Kidney (tissue), 14 donors: ENCODE measurements around the gene NRSN2. TPM values are rescaled to one million over a fixed set of nuclear protein-coding genes. Genes with fewer than 3 reads are reported as not detected.
A peak's percentile ranks its signal among the peaks of the same experiment; 100 is the strongest.

ENCODE experiments used
- DNase-seq, 5 donors: peaks; one replicate each; pipeline ENCODE4 v3.0.0-alpha.2; 2013 to 2020
- FAIRE-seq: peaks from 2 replicates; lab custom pipeline; 2012; peaks lifted over from hg19 to GRCh38; lab: Jason Lieb, UNC
- H3K27ac ChIP-seq, 2 donors: one replicate each; pipeline ENCODE4 v1.7.0; 2013; ENCODE audit warnings: low read depth in 2 of 2, low read length in 2 of 2, inconsistent platforms in 1 of 2
- H3K27me3 ChIP-seq: one replicate; pipeline ENCODE4 v1.7.1; 2013; ENCODE audit warnings: low read length, inconsistent platforms; ENCODE audit not compliant: control insufficient read depth, insufficient read depth
- H3K36me3 ChIP-seq, 3 donors: one replicate each; pipeline versions ENCODE4 v1.7.0 to v1.7.1; 2013; ENCODE audit warnings: low read length in 3 of 3, control low read depth in 1 of 3, inconsistent platforms in 1 of 3; ENCODE audit not compliant: insufficient read depth in 3 of 3, control insufficient read depth in 2 of 3
- H3K4me1 ChIP-seq, 3 donors: one replicate each; pipeline versions ENCODE4 v1.7.0 to v1.7.1; 2013; ENCODE audit warnings: low read length in 3 of 3, inconsistent platforms in 1 of 3, low read depth in 1 of 3; ENCODE audit not compliant: control insufficient read depth in 2 of 3, insufficient read depth in 2 of 3
- H3K4me3 ChIP-seq, 3 donors: one replicate each; pipeline versions ENCODE4 v1.7.0 to v1.8.1; 2013; ENCODE audit warnings: low read length in 3 of 3, control low read depth in 1 of 3, inconsistent platforms in 1 of 3
- H3K9ac ChIP-seq, 3 donors: one replicate each; pipeline versions ENCODE4 v1.7.0 to v1.7.1; 2013; ENCODE audit warnings: low read length in 3 of 3, control low read depth in 1 of 3, inconsistent platforms in 1 of 3
- H3K9me3 ChIP-seq, 3 donors: one replicate each; pipeline versions ENCODE4 v1.7.0 to v1.7.1; 2013; ENCODE audit warnings: low read length in 3 of 3, control low read depth in 1 of 3, inconsistent platforms in 1 of 3; ENCODE audit not compliant: control insufficient read depth in 2 of 3, insufficient read depth in 1 of 3
- intact Hi-C: fragments of 100-400 bp; cut with DNase I; formaldehyde crosslinking; loops from one replicate; pipeline ENCODE4 v1.11.1; 2022
- polyA plus RNA-seq: library from polyadenylated mRNA; stranded (reverse); fragments of 350-450 nt; fragmentation: Illumina TruSeq; extraction: RNeasy Lipid Tissue Mini Kit (QIAGEN cat#74804); gene quantifications from one replicate; pipeline ENCODE4 v1.2.3, GENCODE V29; 2014; ENCODE audit warnings: low read depth, low replicate concordance; ENCODE audit not compliant: insufficient read depth
- total RNA-seq: library from RNA; stranded (reverse); fragmentation: NEBNext Ultra II Directional; extraction: Animal tissue kit (Norgen Biotek cat#: 25700); gene quantifications from one replicate; pipeline ENCODE4 v1.2.1, GENCODE V29; 2021
- TF ChIP-seq, protein P1 (sequence below): IDR thresholded peaks from 3 replicates; pipeline ENCODE4 v1.5.1; 2012; ENCODE audit warnings: mild to moderate bottlenecking, moderate library complexity, borderline replicate concordance; ENCODE audit not compliant: insufficient read depth; ENCODE audit errors: extremely low read depth
- donor health status: control.
- donor health status: control.
- donor health status: control.
- donor health status: control.
- donor health status: control.
- donor health status: DM: yes; HTN: yes; CAD: no.
- donor health status: Normal renal cell carcinoma (clear cell type).

Gene NRSN2
- total and polyA plus RNA-seq, 2 donors from 2014 or later: 48.1 to 50.0 TPM

DNA sequence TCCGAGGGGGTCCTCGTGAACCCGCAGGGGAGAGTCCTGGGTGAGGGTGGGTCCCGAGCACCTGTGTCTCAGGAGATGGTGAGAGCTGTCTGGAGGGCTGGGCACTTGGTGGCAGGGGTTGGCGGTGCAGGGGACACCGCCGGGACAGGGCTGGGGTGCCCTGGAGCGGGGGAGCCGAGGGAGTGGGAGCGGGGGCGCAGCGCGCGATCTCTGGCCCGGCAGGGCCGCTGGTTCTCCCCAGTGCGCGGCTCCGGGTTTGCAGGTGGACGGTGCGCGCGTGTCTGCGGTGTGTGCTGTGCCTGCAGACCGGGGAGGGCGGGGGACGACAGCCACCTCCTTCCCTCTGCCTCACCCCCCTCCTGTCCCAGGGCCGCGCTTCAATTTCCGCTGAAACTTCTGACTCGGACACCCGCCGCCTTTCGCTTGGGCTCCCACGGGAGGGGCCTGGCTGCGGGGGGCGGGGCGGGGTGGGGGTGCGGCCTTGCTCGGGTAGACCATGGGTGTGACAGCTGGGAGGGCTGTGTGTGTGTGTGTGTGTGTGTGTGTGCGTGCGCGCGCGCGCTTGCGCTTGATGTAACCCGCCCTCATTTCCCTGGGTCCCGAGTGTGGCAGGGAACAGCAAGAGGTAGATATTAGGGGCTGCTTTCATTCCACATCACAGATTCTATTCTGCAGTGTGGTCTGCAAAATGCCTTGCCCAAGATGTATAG, 34.8 kb downstream of the NRSN2 start:
- Histone ChIP-seq H3K4me1 (no peaks in the 10 kb centered on the region), H3K4me3 (peak overlapping the region in 2 of 3 donors; percentile 46), H3K36me3 (no peaks in the 10 kb centered on the region), H3K9me3 (no peaks in the 10 kb centered on the region), H3K9ac (no peak overlapping the region), H3K27me3 (no peaks in the 10 kb centered on the region), H3K27ac (no peak overlapping the region)
- TF ChIP-seq, protein P1, sequence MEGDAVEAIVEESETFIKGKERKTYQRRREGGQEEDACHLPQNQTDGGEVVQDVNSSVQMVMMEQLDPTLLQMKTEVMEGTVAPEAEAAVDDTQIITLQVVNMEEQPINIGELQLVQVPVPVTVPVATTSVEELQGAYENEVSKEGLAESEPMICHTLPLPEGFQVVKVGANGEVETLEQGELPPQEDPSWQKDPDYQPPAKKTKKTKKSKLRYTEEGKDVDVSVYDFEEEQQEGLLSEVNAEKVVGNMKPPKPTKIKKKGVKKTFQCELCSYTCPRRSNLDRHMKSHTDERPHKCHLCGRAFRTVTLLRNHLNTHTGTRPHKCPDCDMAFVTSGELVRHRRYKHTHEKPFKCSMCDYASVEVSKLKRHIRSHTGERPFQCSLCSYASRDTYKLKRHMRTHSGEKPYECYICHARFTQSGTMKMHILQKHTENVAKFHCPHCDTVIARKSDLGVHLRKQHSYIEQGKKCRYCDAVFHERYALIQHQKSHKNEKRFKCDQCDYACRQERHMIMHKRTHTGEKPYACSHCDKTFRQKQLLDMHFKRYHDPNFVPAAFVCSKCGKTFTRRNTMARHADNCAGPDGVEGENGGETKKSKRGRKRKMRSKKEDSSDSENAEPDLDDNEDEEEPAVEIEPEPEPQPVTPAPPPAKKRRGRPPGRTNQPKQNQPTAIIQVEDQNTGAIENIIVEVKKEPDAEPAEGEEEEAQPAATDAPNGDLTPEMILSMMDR: no peak
- DNase-seq: peak; percentile 60 to 92 (median 83)
- FAIRE-seq: no peak
- intact Hi-C loops: no loop called here

DNA sequence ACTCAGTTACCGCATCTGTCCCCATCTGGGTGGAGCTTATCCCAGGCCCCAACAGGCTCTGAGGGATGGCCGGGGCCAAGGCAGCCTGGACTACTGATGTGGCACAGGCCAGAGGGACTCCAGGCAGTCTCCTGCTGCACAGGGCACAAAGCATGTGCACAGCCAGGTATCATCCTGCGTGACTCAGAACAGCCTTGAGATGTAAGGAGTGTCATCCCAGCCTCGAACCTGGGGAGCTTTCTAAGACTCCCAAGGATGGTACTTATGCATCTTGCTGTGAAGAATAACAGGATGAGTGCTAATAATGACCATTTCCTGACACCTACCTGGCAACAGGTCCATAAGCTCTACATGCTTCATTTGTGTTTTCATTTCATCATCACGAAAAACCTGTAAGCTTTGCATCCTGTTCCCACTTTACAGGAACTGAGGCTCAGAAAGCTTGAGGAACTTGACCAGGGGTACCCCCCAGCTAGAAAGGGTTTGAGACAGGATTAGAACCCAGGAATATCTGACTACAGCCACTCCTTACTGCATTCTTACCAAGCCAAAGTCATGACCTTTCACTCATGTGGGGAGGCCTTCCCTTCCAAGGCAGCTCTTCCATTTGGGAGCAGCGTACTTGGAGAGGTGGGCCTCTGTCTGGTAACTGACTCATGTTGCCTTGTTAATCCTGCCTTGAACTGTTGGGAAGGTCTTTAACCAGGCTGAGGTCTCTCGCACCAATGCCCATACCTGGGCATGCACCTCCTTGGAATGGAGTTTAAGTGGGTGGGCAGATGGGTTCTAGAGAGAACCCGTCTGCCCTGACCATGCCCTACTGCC, 35.6 kb downstream of the NRSN2 start:
- DNase-seq: no peak
- H3K4me1 ChIP-seq: no peaks in the 10 kb centered on the region
- H3K9me3 ChIP-seq: no peaks in the 10 kb centered on the region
- H3K4me3 ChIP-seq: peak overlapping the region in 2 of 3 donors; percentile 46
- no peak overlapping the region for H3K9ac ChIP-seq
- H3K36me3 ChIP-seq: no peaks in the 10 kb centered on the region
- no peak overlapping the region for H3K27ac ChIP-seq
- H3K27me3 ChIP-seq: no peaks in the 10 kb centered on the region
- no peak for FAIRE-seq
- intact Hi-C loops: no loop called here
- TF ChIP-seq, protein P1: no peak

DNA sequence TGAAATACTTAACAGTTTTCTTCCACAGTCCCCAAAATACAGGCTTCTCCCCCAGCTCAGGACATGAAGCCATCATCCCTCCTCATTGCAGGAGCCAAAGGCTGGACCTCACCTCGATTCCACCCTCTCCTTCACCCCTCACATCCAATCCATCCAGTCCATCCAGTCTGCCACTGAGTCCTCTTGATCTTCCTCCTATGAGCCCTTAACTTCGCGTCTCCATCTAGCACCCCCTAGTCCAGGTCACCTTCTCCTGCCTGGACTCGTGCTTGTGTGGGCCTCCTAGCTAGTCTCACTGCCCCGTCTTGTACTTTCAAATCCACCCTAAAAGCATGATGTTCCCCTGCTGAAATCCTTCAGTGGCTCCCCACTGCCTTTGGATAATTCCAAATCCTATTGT, 37.0 kb downstream of the NRSN2 start:
- no peak for FAIRE-seq
- TF ChIP-seq, protein P1: no peak
- DNase-seq: no peak

More for the DNA sequence above, 37.0 kb downstream of the NRSN2 start:
- intact Hi-C loops: no loop called here
- Histone ChIP-seq H3K4me1 (peaks cover 0 to 2% (median 0%) of the 10 kb centered on the region in 3 donors), H3K27ac (no peak overlapping the region), H3K36me3 (no peaks in the 10 kb centered on the region), H3K4me3 (no peak overlapping the region), H3K27me3 (no peaks in the 10 kb centered on the region), H3K9me3 (no peaks in the 10 kb centered on the region), H3K9ac (no peak overlapping the region)
